Loucy (cell line): Measurements from ENCODE around the gene ATOH7.

Experiments used
- CTCF ChIP-seq: fragments of 200-600 bp; sonication (generic); conservative IDR thresholded peaks from 2 replicates; pipeline ENCODE4 v1.5.1; 2014; ENCODE audit warnings: mild to moderate bottlenecking, antibody characterized with exemption, low read length
- EZH2phosphoT487 ChIP-seq: fragments of 200-600 bp; IDR thresholded peaks from 2 replicates; pipeline ENCODE4 v1.6.1; 2018; ENCODE audit warnings: antibody characterized with exemption, mild to moderate bottlenecking, moderate library complexity, borderline replicate concordance

- TF ChIP-seq EZH2phosphoT487, result no peak
- TF ChIP-seq CTCF, result no peak
These were observed at the start of gene ATOH7 for GRCh38 chr10:68231817-68232251.
